Measurements from ENCODE around the gene MED20. TPM values are rescaled to one million over a fixed set of nuclear protein-coding genes. Genes with fewer than 3 reads are reported as not detected.
A peak's percentile ranks its signal among the peaks of the same experiment; 100 is the strongest.
"Not testable (repeated sequence)": the region's sequence is repeated elsewhere in the genome, so short reads cannot be mapped to it uniquely, and the experiment has no call there.

MED20 gene
- total and polyA plus RNA-seq, 10 donors: 5.3 to 21.5 (median 15.3) TPM

- no peak for DNase-seq
- Histone ChIP-seq H3K27ac (no peak overlapping the region), H3K9me3 (no peaks in the 10 kb centered on the region), H3K4me3 (no peak overlapping the region), H3K36me3 (peaks cover 0 to 96% (median 0%) of the 10 kb centered on the region in 6 donors), H3K27me3 (replicated peaks in 1 of 7) (no peaks in the 10 kb centered on the region), H3K4me1 (peaks cover 0 to 66% (median 18%) of the 10 kb centered on the region in 6 donors)
- WGBS, 5 donors: 69 to 87% (median 84%) methylated on average over 4 of the region's 4 CpGs
- intact Hi-C loops (cut with DNase I; ENCODE audit: low total_unique reads): no loop called here
- peak in 1 of 3 donors; percentile 8 for TF ChIP-seq POLR2AphosphoS5 (IDR thresholded peaks at IDR 0.05)
- TF ChIP-seq POLR2A (IDR thresholded peaks at IDR 0.05): no peak
Measured at GRCh38 chr6:41957117-41957516, 36.2 kb upstream of the MED20 start.

- H3K27me3 ChIP-seq (replicated peaks in 1 of 7): no peaks in the 10 kb centered on the region
- peaks cover 0 to 93% (median 0%) of the 10 kb centered on the region in 6 donors for H3K36me3 ChIP-seq
- no peak overlapping the region for H3K27ac ChIP-seq
- intact Hi-C loops (cut with DNase I; ENCODE audit: low total_unique reads): no loop called here
- H3K9me3 ChIP-seq: no peaks in the 10 kb centered on the region
- TF ChIP-seq CTCF (IDR thresholded peaks at IDR 0.05 in 8 of 11, conservative IDR thresholded peaks at IDR 0.05 in 3 of 11) (no peak), POLR2A (IDR thresholded peaks at IDR 0.05) (no peak), POLR2AphosphoS5 (IDR thresholded peaks at IDR 0.05) (no peak)
- H3K4me3 ChIP-seq: no peak overlapping the region
- DNase-seq: no peak
- H3K4me1 ChIP-seq: peaks cover 0 to 55% (median 3%) of the 10 kb centered on the region in 6 donors
- 85 to 94% (median 93%) methylated on average over 2 of the region's 2 CpGs for WGBS, 5 donors
Measured at GRCh38 chr6:41955412-41955811, 34.5 kb upstream of the MED20 start.

GRCh38 chr6:41954668-41955067 is 33.7 kb upstream of the MED20 start:
- H3K36me3 ChIP-seq: peaks cover 0 to 93% (median 0%) of the 10 kb centered on the region in 6 donors
- intact Hi-C loops (cut with DNase I; ENCODE audit: low total_unique reads): no loop called here
- no peak for DNase-seq
- 79 to 99% (median 96%) methylated on average over 2 of the region's 2 CpGs for whole genome bisulfite sequencing, 5 donors
- H3K27ac ChIP-seq: no peak overlapping the region
- TF ChIP-seq POLR2AphosphoS5 (IDR thresholded peaks at IDR 0.05) (no peak), POLR2A (IDR thresholded peaks at IDR 0.05) (no peak), CTCF (IDR thresholded peaks at IDR 0.05 in 8 of 11, conservative IDR thresholded peaks at IDR 0.05 in 3 of 11) (no peak)
- H3K4me3 ChIP-seq: no peak overlapping the region
- no peaks in the 10 kb centered on the region for H3K9me3 ChIP-seq
- no peaks in the 10 kb centered on the region for H3K27me3 ChIP-seq (replicated peaks in 1 of 7)
- peaks cover 0 to 54% (median 3%) of the 10 kb centered on the region in 6 donors for H3K4me1 ChIP-seq

GRCh38 chr6:41947581-41948220 is 26.8 kb upstream of the MED20 start:
- Histone ChIP-seq H3K4me3 (no peak overlapping the region), H3K27me3 (replicated peaks in 1 of 7) (no peaks in the 10 kb centered on the region), H3K9me3 (no peaks in the 10 kb centered on the region), H3K36me3 (peaks cover 0 to 53% (median 0%) of the 10 kb centered on the region in 6 donors), H3K27ac (peak overlapping the region in 1 of 8 donors; percentile 32), H3K4me1 (peaks cover 0 to 77% (median 17%) of the 10 kb centered on the region in 6 donors)
- DNase-seq: no peak
- WGBS, 5 donors: 70 to 84% (median 81%) methylated on average over 10 of the region's 10 CpGs
- TF ChIP-seq POLR2AphosphoS5 (IDR thresholded peaks at IDR 0.05) (peak in 2 of 3 donors; percentile 18 to 58), POLR2A (IDR thresholded peaks at IDR 0.05) (no peak)
- intact Hi-C loops (cut with DNase I; ENCODE audit: low total_unique reads): no loop called here

- peaks cover 19 to 93% (median 54%) of the 10 kb centered on the region in 6 donors for H3K4me1 ChIP-seq
- no peak for DNase-seq
- intact Hi-C loops (cut with DNase I; ENCODE audit: low total_unique reads): no loop called here
- peaks cover 0 to 40% (median 0%) of the 10 kb centered on the region in 6 donors for H3K36me3 ChIP-seq
- TF ChIP-seq CTCF (IDR thresholded peaks at IDR 0.05 in 8 of 11, conservative IDR thresholded peaks at IDR 0.05 in 3 of 11): no peak
- TF ChIP-seq POLR2A (IDR thresholded peaks at IDR 0.05): no peak
- no peak for TF ChIP-seq POLR2AphosphoS5 (IDR thresholded peaks at IDR 0.05)
- no peaks in the 10 kb centered on the region for H3K9me3 ChIP-seq
- peak overlapping the region in 2 of 8 donors; percentile 2 to 96 for H3K27ac ChIP-seq
- H3K4me3 ChIP-seq: no peak overlapping the region
- H3K27me3 ChIP-seq (replicated peaks in 1 of 7): no peaks in the 10 kb centered on the region
Measured at GRCh38 chr6:41943456-41943855, 22.5 kb upstream of the MED20 start.

GRCh38 chr6:41942882-41943281 is 21.9 kb upstream of the MED20 start:
- Histone ChIP-seq H3K36me3 (peaks cover 0 to 46% (median 0%) of the 10 kb centered on the region in 6 donors), H3K27ac (peak overlapping the region in 5 of 8 donors; percentile 91 to 96 (median 91)), H3K4me1 (peaks cover 24 to 93% (median 58%) of the 10 kb centered on the region in 6 donors)
- H3K27me3 ChIP-seq (replicated peaks in 1 of 7); H3K4me3 ChIP-seq; H3K9me3 ChIP-seq; DNase-seq; intact Hi-C loops (cut with DNase I; ENCODE audit: low total_unique reads): not testable (repeated sequence)
- WGBS, 5 donors: 84 to 92% (median 90%) methylated on average over 13 to 14 of the region's 14 CpGs
